ENCODE measurements around the gene EPHA6.

GRCh38 chr3:97228966-97229365, 414.6 kb downstream of the EPHA6 start:
- TF ChIP-seq CTCF (IDR thresholded peaks at IDR 0.05; ENCODE audit: borderline replicate concordance, extremely low read depth, low read length, poor library complexity, severe bottlenecking) (no peak), EZH2 (IDR thresholded peaks at IDR 0.05; ENCODE audit: borderline replicate concordance, low read depth, low read length, severe bottlenecking) (no peak)

Data from DND-41 (cell line).